Stimulated activated CD4-positive, alpha-beta T cell treated with anti-CD3 and anti-CD28 coated beads, Interleukin-12 subunit alpha, Interleukin-12 subunit beta, amount 100 ng/mL, for 4 hours (primary cell): ENCODE measurements around the gene PTPRM.

ENCODE experiments used
- DNase-seq: peaks from one replicate; pipeline ENCODE4 v3.0.0-alpha.2; 2020

PTPRM gene

DNA sequence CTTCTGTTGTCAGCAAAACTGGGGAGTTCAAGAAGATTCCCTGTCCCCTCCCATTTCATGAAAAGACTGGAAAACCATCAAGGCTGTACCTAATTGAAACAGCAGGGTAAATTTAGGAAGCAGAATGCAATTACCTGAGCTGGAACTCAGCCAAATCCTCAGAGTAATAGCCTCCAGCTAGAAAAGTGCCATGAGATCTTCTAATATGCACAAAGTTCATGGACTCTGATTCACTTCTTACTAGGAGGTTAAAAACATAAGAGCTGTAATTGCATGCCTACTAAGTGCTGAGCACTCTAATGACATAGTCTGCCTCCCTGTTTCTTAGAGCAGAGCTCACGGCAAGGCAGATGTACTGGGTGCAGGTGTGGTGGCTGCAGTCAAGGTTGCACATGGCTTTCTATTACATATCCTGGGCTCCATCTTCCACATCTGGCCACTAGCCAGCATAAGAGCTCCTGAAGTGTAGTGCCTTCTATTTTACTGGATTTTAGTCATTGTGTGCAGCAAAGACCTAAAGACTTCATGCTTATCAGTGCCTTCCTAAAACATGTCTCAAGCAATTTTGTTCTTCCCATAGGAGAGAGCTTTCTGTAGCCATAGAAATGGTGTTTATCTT, 341.7 kb downstream of the PTPRM start:
- DNase-seq, result no peak

DNA sequence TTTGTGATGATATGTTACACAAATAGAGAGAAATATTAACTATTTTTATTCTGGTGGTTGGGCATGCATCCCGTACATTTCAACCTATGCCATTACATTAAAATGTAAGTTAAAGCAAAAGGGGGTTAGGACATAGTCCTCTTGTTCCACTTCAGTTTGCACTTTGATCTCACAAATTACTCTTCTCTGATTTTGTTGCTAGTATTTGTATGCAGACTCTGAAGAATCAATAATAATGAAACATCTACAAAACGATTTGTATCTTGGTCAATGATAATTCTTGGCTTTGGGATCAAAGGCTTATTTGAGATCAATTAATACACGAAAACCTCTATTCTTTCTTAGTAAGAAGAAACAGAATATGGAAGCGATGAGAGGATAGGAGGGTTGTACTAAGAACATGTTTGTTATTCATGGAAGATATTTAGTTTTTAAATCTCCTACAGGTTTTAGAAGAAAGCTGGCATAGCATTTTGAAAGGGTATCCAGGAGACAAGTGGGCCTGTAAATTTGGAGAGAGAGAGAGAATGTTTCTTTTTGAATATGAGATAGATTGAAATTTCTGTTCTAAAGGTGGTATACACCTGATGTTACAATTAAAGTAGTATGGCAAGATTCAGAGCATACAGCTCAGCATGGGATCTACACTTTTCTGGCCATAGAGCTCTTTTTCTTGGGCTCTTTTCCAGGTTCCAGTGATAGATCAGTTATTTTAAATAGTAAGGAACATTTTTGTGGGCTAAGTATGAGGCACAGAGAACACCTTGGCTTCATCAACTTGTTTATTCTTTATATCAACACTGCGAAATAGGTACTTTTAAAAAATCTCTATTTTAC, 347.9 kb downstream of the PTPRM start:
- DNase-seq, result no peak

DNA sequence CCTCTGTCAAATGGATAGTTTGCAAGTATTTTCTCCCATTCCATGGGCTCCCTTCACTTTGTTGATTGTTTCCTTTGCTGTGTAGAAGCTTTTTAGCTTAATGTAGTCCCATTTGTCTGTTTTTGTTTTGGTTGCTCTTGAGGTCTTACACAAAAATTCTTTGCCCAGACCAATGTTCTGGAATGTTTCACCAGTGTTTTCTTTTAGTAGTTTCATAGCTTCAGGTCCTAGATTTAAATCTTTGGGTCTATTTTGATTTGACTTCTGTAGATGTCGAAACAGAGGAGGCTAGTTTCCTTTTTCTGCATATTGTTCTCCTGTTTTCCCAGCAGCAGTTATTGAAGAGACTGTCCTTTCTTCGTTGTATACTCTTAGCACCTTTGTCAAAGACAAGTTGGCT, 351.6 kb downstream of the PTPRM start:
- DNase-seq, result no peak

DNA sequence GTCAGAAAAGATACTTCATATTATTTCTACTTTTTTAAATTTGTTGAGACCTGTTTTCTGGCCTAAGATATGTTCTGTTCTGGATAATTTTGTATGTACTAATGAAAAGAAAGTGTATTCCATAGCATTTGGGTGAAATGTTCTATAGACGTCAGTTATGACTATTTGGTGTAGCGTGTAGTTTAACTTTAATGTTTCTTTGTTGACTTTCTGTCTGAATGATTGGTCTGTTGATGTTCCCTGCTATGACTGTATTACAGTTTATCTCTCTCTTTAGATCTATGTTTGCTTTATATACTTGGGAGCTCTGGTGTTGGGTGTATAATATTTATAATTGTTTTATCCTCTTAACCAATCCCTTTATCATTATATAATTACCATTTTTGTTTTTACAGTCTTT, 352.4 kb downstream of the PTPRM start:
- DNase-seq, result no peak

DNA sequence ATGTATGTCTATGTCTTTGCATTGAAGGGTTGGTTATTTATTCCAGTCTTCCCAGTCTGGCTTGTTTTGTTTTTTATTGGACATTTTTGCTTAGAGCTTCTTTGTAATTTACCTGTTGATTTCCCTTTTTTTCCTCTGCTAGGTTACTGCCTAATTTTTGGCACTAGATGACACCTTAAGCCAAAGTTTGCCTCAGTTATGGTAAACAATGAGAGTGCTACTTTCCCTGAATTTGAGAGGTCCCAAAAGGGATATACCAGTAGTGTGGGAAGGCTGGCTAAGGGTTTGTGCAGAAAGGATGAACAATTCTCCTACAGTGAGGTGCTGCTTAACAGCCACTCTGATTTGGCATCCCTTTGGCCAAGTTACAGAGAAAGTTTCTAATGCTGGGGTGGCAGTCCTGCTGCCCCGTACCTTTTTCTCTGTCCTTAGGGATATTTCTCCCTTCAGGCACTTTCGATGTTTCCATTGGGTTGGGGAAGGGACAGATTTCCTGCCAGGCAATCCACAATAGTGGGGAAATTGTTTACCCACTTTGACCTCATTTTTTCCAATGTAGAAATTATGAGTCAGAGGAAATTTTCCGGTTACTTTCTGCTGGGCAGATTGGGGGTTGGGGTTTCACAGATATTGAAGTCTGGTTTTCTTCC, 354.9 kb downstream of the PTPRM start:
- no peak for DNase-seq

DNA sequence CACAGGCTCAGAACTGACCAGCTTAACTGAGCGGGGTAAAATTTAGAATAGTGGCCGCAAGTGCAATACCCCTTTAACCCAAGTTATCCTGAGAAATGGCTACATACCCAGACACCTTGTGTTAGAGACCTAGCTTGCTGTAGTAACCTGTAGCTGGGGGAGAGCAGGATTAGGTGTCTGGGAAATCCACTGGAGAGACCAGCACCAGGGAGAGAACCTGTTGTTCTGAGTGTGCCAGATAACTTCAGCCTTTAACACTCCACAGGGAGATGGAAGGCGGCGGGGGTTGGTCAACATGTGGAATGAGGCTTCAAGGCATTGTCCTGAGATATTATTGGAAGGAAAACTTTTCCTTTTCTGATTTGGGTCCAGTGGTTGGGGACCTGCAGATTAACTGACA, 356.0 kb downstream of the PTPRM start:
- DNase-seq, result no peak

DNA sequence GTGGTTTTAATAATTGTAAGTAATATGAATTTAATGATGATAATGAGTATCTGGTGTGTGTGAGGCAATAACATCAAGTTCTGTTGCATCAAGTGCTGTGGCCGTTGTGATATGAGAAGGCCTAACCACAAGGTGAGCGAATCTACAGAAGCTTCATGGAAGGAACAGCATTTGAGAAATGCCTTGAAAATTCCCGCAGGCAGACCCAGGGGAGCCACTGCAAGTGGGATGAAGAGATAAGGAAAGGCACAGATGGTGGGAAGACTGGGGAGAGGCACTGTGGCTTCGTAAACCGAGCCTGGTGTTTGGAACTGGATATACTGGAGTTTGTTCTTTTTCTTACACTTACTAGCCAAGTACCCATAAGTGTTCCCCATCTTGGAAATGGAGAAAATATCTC, 357.5 kb downstream of the PTPRM start:
- DNase-seq, result no peak

DNA sequence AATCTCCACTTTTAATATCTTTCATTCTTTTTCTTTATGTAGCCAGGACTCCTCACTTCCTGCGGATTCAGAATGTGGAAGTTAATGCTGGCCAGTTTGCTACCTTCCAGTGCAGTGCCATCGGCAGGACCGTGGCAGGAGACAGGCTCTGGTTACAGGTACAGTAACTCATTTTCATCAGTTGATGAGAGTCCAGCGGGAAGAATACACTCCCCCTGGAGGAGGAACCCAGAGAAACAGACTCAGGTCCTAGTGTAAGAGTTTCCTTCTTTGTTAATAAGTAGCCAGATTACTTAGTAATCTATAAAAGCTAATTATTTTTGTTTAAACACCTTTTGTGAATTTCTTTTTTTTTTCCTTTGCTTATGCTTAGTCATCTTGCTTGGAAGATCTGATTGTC, 359.4 kb downstream of the PTPRM start:
- no peak for DNase-seq

DNA sequence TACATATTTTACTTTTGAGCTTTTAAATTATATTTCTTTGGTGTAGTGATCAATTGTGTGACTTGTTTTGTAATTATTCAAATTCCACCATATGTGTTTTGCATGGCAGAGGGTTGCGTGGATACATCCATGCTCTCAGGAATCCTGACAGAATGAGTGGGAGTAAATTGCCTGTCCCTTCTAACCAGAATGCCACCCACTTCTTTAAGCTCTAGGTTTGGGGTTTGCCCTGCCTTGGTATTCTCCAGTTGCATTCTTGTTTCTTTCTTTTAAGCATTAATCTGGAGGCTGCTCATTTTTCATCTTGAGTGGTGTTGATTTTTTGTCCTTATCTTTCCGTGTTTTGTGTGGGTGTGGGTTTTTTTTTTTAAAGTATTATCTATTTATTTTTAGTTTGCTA, 360.0 kb downstream of the PTPRM start:
- no peak for DNase-seq

DNA sequence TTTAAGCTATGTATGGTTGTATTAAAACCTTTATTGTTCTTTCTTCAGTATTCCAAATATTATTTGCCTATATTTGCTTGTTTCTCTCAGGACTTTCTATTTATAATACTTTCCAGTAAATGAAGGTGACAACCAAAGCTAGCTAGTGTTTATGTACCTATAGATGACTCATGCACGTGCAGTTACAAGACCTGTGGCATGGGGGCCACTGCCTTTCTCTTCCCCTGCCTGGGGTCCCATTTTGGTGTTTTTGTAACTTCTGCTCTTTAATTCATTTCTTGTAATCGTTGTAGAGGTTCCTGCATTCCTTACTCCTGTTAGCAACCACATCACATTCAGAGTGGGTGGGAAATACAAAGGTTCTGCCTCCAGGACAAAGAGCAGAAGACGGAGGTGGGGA, 364.6 kb downstream of the PTPRM start:
- DNase-seq, result no peak

DNA sequence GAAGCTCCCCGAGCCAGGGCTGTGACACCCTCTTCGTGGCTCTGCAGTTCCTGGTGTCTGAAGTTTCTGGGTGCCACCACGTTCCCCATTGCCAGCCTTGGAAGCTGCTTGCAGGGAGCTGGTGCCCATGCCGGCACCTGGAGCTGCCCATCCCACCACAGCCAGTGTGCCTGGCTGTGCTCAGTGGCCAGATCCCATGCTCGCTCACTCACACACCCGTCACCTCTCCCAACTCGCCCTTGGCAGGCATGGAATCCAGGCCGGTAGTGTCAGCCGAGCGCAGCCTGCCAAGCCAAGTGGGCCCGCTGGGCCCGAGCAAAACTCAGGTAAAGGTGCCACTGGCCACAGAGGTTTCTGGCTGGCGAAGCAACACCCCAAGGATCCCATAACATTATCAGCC, 370.2 kb downstream of the PTPRM start:
- no peak for DNase-seq

DNA sequence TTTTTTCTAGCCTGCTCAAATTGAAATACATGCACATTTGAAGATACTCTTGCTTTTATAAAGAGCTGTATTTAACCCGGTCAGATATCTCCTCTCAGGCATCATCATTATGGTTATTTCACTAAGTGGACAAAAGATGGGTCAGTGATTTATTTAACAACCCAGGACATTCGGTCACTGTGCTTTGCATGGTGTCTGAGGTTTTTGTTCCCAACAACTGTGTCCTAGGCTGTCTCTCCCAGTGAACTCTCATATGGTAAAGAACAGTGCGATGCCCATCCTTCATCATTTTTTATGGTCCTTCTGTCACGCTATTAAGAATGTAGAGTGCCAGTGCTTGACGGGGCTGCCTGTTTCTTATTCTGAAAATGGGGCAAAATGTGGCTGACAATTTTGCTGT, 372.4 kb downstream of the PTPRM start:
- DNase-seq, result no peak

DNA sequence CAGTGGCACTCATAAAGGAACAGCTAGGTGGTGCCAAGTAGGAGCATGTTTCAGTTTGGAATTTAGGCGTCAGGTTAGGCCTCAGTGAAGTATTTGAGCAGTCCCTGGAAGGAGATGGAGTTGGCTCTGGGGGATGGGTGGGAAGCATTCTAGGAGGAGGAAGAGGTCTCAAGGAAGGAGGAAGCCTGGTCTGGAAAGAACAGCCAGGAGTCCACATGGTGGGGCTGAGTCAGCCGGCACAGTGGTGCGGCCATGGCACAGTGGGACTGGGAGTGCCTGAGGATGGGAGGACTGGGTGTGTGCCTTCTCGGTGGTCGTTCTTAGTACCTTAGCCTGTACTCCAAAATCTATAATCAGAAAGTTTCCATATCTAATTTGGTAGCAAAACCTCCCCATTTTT, 373.3 kb downstream of the PTPRM start:
- DNase-seq, result no peak

DNA sequence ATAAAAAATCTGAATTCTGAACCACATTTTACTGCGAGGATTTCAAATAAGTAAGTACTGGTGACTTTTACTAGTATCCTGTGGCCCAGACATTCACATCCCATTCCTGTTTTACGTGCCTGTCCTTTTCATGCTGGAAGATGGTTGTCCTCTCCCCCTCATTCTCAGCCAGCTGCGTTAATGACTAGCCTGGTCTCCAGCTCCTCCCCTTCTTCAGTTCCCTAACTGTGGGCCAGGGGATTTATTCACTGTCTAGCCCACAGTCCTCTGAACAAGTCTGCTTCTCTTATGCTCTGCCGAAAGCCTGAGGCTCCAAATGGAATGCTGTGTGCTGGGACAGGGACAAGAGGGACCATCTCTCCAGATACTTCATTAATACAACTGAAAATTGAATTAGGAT, 373.9 kb downstream of the PTPRM start:
- DNase-seq, result no peak

DNA sequence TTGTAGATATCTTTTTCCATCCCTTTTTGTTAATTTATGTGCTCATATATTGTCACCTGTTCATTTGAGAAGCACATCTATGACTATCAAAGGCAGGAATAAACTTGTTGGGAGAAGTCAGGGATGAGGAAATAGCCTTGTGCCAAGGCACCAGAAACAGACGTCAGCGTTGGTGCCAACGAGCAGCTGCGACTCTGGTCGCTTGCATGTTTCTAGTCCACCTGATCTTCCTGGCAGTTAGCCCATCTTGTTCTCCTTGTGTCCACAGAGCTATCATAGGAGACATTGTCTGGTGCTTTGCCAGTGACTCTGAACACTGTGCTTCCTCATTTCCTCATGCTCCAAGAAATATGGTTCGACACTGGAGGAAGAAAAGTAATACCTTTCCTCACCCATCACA, 374.4 kb downstream of the PTPRM start:
- no peak for DNase-seq

DNA sequence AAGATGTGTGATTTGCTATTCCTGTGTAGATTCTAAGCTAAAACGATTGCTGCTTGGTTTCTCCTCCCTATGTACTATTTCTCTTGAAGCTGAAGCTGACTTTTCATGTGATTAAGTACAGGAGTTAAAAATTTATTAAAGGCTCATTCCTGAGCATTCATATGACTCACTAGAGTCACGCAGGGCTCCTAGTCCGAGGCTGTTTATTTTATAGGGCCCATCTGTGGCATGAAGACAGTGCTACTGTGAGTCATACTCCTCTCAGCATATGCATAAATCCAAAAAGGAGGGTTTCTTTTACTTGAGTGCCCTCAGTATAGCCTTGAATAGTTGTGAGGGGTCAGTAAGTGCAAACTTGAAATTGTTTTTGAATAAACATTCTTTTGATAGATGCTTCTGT, 378.8 kb downstream of the PTPRM start:
- no peak for DNase-seq

DNA sequence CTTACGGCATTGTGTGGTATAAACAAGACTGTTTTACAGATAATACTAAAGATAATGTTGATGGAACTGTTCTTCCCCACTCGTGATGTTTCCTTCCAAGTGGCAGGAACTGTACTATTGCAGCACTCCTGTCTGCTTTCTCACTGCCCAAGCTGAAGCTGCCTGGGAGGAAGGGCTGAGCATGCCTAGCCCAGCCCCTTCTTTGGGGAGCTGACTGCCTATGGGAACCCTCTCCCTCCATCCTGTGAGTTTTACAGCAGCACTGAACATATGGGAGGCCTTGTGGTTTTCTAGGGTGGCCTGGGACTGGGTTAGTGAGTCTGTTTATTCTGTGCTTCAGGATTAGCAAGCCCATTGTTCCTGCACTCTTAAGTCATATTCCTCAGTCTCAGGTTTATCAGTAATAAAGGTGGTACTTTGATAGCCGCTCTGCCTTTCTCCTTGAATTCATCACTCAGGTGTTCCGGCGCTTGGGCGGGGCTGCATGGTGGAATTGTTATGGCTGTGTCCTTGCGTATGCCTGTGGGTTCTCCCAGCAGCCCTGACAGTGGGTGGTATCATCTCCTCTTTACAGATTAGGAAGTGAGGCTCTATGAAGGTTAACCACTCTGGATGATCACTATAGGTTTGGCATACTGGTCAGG, 379.7 kb downstream of the PTPRM start:
- no peak for DNase-seq

DNA sequence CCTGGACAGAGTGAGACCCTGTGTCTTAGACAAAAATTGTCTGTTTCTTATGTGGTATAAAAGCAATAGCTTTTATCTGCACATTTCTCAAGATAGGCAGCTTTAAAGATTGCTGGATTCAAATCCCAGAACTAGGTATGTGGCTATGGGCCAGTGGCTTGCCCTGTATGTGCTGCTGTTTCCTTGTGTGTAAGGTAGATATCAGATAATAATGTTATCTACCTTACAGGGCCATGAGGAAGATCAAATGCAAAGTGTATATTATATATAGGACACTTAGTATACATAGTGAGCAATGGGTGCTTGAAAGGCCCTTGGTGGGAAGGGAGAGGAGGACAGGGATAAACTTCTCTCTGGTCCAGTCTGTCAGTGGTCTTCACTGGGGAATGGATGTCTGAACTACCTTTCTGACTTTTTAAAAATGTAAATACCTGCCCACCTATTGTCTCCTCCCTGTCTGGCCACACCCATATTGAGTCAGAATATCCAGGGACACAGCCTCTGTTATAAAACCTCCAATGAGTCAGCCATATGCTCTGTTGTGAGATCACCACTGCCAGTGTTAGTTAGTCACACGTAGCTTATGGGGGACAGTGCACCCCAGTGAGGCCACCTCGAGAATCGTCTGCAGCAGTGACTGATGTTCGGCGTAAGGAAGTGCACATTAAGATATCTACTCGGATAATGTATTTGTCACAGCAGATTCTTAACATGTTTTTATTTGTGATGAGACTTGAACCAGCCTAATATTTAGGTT, 383.4 kb downstream of the PTPRM start:
- DNase-seq, result no peak

DNA sequence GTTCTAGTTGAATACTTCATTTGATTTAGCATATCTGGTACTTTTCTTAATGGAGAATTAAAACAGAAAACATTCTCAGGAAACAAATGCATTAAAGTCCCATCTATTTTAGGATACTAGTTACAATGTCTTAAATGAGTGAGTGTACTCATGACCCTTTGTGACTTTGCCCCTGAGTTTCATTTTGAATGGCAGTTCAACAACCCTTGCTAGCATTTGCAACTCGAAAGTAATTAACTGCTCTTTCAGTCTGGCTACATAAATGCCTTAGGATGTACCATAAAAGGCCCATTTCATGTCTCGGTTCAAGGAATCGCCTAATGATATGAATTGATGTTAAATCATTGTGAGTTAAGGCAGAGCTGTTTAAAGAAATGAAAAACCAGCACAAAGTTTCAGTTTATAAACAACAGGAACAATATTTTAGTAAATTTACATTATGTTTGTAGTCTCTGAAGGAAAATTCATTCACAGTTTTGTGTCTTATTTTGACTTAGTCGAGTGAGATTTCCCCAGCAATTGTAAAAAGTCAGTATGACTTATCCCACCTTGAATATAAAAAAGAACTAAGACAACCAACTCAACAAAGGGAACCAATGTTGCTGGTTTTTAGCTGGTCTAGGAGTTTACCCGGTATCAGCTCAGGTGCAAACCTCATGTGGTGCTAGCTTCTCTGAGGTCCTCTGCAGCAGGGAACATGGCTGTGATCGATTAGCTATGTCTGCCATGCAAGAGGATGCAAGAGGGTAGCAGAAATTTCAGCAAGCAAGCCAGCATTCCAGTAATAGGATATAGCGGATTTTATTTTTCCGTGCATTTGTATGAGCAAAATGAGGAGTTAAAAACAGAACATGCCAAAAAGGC, 386.2 kb downstream of the PTPRM start:
- DNase-seq, result no peak

DNA sequence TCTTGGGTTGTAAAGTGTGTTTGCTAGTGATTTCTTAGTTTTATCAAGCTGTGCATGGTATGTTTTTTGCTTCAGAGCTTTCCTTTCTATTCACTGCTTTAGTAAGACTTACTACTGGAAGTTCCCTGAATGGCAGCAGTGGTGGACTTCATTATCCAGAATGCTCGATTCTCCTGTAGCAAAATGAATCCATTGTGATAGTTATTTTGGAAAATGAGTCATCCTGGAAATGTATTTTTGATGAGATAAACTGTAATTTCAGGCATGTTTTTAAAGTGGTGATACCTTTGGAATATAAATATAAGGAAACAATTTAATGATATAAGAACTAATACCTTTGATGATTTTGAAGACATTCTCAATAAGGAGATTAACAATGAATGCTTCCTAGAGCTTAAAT, 387.1 kb downstream of the PTPRM start:
- DNase-seq, result no peak

DNA sequence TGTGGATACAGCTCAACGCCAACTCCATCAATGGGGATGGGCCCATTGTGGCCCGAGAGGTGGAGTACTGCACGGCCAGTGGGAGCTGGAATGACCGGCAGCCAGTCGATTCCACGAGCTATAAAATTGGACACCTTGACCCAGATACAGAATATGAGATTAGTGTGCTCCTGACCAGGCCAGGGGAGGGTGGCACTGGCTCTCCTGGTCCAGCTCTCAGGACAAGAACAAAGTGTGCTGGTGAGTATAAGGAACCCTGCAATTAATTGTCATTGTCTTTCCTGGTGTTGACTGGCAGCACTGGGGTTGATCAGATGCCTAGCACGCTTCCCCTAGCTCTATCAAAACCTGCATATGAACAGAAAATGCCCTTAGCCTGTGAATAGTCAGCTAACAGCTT, 388.1 kb downstream of the PTPRM start:
- DNase-seq, result no peak

DNA sequence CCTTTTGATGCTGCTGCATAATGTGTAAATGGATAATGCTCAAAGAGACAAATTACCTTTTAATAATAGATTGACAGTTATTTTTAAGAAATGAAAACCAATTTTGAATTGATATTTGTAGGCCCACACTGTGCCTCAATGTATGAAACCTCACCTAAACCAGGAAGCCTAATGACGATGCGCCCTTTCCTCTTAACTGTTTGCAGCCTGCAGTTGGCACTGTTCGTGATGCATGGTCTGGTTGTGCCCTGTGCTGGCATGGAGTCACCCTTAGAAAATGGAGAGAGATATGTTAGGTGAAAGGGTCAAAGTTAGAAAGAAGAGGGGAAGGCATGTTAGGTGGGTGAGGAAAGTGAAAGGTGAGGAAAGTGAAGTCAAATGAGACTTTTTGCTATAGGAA, 390.2 kb downstream of the PTPRM start:
- no peak for DNase-seq
